ENCODE results near the gene RMC1.

GRCh38 chr18:23494992-23495391 is 8.3 kb upstream of the RMC1 start:
- TF ChIP-seq, protein P1, sequence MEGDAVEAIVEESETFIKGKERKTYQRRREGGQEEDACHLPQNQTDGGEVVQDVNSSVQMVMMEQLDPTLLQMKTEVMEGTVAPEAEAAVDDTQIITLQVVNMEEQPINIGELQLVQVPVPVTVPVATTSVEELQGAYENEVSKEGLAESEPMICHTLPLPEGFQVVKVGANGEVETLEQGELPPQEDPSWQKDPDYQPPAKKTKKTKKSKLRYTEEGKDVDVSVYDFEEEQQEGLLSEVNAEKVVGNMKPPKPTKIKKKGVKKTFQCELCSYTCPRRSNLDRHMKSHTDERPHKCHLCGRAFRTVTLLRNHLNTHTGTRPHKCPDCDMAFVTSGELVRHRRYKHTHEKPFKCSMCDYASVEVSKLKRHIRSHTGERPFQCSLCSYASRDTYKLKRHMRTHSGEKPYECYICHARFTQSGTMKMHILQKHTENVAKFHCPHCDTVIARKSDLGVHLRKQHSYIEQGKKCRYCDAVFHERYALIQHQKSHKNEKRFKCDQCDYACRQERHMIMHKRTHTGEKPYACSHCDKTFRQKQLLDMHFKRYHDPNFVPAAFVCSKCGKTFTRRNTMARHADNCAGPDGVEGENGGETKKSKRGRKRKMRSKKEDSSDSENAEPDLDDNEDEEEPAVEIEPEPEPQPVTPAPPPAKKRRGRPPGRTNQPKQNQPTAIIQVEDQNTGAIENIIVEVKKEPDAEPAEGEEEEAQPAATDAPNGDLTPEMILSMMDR (IDR thresholded peaks at IDR 0.05): no peak
- TF ChIP-seq POLR2A (IDR thresholded peaks at IDR 0.05): no peak
